WERI-Rb-1 (cell line): Measurements from ENCODE around the gene ADGB.

ENCODE experiments used
- DNase-seq: peaks from one replicate; pipeline ENCODE4 v3.0.0-alpha.2; 2020
- H3K27ac ChIP-seq: fragments of 250-450 bp; sonication (Bioruptor Pico); 2 replicates; pipeline ENCODE4 v1.5.1; 2020; ENCODE audit warnings: mild to moderate bottlenecking, moderate library complexity
- H3K27me3 ChIP-seq: fragments of 250-450 bp; sonication (Bioruptor Pico); 2 replicates; pipeline ENCODE4 v1.5.1; 2021; ENCODE audit warnings: mild to moderate bottlenecking, low read depth, moderate library complexity; ENCODE audit not compliant: insufficient read depth, severe bottlenecking
- H3K36me3 ChIP-seq: fragments of 250-450 bp; sonication (Bioruptor Pico); 2 replicates; pipeline ENCODE4 v1.5.1; 2020; ENCODE audit warnings: mild to moderate bottlenecking, moderate library complexity
- H3K4me3 ChIP-seq: 2 replicates; pipeline ENCODE4 v1.5.1; 2011; ENCODE audit warnings: low read depth, mild to moderate bottlenecking, control low read depth, low read length
- H3K9me3 ChIP-seq: fragments of 250-450 bp; sonication (Bioruptor Pico); 2 replicates; pipeline ENCODE4 v1.5.1; 2021; ENCODE audit warnings: mild to moderate bottlenecking, moderate library complexity; ENCODE audit not compliant: severe bottlenecking
- CTCF ChIP-seq: IDR thresholded peaks from 2 replicates; pipeline ENCODE4 v1.5.1; 2011; ENCODE audit warnings: low read depth, mild to moderate bottlenecking, control low read depth, inconsistent platforms, low read length

The ADGB gene

GRCh38 chr6:146636481-146636880 lies 37.7 kb downstream of the ADGB start:
- no peak for TF ChIP-seq CTCF
- Histone ChIP-seq H3K36me3 (no peaks in the 10 kb centered on the region), H3K4me3 (no peak overlapping the region), H3K27ac (no peak overlapping the region), H3K27me3 (peaks cover 20% of the 10 kb centered on the region), H3K9me3 (no peaks in the 10 kb centered on the region)
- no peak for DNase-seq

GRCh38 chr6:146642921-146643320 lies 44.1 kb downstream of the ADGB start:
- TF ChIP-seq CTCF: no peak
- Histone ChIP-seq H3K27ac (no peak overlapping the region), H3K9me3 (no peaks in the 10 kb centered on the region), H3K27me3 (peaks cover 4% of the 10 kb centered on the region), H3K4me3 (no peak overlapping the region), H3K36me3 (no peaks in the 10 kb centered on the region)
- no peak for DNase-seq

DNA sequence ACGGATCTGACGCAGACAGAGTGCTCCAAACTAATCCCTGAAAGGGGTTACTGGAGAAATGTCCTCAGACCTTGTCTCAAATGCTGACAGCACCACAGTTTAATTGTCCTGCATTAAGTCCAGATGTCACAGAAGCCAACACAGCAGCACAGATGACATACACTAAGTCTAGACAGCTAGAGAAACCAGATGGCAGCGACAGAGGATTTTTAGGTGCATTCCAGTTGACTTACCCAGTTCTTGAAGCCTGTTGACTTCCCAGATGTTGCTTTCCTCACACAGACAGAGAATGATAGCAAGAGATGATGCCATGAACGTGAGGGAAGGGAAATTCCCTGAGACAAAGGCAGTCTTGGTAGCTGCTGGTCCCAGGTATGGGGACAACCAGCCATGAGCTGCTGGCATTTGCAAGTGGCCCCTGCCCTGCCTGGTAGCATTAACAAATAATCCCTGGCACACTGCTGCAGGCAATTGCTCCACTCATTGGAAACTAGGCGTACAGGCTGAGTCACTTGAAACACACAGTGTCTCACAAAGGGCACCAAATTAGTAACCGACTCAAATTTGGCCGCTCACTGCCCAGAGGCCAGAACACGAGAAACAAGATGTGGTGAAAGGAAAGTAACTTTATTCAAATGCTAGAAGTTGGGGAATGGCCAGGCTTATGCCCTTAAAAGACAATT lies 52.2 kb downstream of the ADGB start:
- no peak for DNase-seq
- Histone ChIP-seq H3K27ac (no peak overlapping the region), H3K9me3 (no peaks in the 10 kb centered on the region), H3K36me3 (no peaks in the 10 kb centered on the region), H3K4me3 (no peak overlapping the region), H3K27me3 (no peaks in the 10 kb centered on the region)
- TF ChIP-seq CTCF: no peak

DNA sequence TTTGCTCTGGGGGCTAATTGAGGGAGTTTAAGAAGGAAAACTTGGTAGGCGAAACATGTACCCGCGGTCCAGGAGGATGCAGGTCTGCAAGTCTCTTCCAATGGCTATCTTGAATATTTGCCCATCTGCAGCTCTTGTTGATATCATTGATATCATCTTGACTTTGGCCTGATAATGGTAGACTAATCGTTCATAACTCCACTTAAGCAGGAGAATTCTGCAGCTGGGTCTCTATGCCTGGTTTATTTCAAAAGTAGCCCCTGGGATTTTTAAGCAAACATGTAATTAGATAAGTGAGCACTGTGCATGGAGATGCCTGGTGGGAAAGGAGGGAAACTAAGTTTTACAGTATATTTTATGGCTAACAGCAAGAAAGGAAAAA lies 52.7 kb downstream of the ADGB start:
- no peak for DNase-seq
- no peak overlapping the region for H3K27ac ChIP-seq
- no peaks in the 10 kb centered on the region for H3K9me3 ChIP-seq
- H3K27me3 ChIP-seq: no peaks in the 10 kb centered on the region
- no peaks in the 10 kb centered on the region for H3K36me3 ChIP-seq
- no peak overlapping the region for H3K4me3 ChIP-seq
- no peak for TF ChIP-seq CTCF

GRCh38 chr6:146657432-146657831 lies 58.7 kb downstream of the ADGB start:
- Histone ChIP-seq H3K27me3 (no peaks in the 10 kb centered on the region), H3K27ac (no peak overlapping the region), H3K4me3 (no peak overlapping the region), H3K36me3 (no peaks in the 10 kb centered on the region), H3K9me3 (no peaks in the 10 kb centered on the region)
- no peak for DNase-seq
- TF ChIP-seq CTCF: no peak

DNA sequence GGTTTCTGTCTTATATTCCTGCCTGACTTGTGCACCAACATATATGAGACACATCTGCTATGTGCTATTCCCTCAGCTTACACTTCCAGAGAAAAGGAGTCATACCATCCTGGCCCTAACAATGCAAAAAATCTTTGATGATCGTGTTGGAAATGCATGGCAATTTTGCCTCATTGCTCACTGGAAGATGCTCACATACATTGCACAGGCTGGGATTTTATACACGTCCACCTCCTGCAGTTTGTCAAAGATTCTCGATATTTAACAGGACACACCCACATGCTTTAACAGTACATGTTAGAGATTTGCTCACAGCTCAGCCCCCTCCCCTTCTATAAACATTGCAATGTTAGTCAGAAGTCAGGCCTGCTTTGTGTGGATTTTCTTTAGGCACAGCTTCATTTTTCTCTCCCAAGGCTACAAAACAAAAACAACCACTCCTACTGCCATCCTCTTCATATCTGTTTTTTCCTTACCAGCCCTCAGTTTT lies 66.1 kb downstream of the ADGB start:
- Histone ChIP-seq H3K27me3 (peaks cover 2% of the 10 kb centered on the region), H3K27ac (no peak overlapping the region), H3K4me3 (no peak overlapping the region), H3K9me3 (no peaks in the 10 kb centered on the region), H3K36me3 (no peaks in the 10 kb centered on the region)
- TF ChIP-seq CTCF: no peak
- DNase-seq: no peak
